HG03520 (cell line): ENCODE results near the gene TMEM158.
A peak's percentile ranks its signal among the peaks of the same experiment; 100 is the strongest.

Experiments
- ATAC-seq: cut with Tn5 transposase; IDR thresholded peaks from one replicate; pipeline ENCODE4 v1.9.1; 2021; ENCODE audit warnings: mild to moderate bottlenecking, moderate library complexity; ENCODE audit not compliant: unreplicated experiment

The TMEM158 gene

DNA sequence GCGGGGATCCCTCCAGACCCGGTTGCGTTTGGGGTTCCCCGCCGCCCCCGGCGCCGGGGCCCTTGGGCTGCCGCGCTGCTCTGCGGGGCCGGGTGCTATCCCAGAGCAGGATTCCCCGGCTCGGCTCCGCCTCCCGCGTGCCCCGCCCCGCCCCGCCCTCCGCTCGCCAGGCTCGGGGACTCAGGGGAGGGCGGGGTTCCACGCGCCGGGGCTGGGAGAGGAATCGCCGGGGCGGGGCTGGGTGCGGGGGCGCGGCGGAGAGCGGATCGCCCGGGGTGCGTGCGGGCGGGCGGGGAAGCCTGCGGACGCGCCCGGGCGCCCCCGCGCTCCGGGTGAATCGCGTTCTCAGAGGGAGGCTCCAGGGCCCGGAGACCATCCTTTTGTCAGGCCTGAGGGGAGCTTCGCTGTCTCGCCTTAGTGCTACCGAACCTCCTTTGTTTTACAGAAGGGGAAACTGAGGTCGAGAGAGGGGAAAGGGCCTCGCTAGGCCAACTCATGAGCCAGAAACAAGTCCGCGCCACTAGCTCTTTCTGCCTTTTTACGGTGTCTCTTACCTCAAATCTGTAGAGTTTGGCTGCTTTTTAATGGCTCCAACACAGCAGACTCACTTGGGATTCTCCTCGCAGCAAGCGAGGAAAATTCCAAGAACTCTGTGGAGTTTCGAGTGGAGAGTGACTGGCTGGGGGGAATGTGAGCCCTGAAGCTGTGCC is at the start of gene TMEM158:
TMEM158 (minus strand) TSS at position 82 of the 710 bp plus-strand sequence. CDS start 260 bp downstream, outside the sequence.
- peak; percentile 63 for ATAC-seq

DNA sequence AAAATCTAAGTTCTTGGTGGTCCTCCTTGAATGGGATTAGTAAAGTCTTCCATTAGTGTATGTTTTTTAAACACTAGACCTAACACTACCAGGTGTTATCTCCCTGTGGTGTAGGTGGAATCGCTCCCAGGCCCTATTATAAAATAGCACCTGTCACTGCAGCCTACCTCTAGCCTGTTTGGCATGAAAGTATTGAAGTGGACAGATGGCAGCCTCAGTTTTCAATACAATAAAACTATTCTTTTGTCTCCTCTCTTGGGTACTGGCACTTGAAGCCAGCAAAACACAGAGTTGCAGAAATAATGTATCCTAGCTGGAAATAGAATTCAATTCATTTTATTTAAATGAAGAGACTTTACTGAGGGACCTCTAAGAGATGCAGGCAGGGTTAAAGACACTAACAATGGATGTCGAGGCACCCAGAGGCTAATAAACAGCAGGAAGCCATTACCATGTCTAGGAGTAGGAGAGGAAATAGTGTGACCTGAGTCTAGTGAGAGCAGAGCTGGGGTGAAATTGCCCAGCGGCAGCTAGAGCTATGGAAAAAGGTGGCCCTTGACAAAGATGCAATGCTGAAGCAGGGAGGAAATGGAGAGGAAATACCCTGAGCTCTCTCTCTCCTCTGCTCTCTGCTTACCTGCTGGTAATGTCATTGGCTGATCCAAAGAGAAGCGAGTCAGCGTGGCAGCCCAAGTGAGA is 49.1 kb upstream of the TMEM158 start:
- ATAC-seq, result no peak

DNA sequence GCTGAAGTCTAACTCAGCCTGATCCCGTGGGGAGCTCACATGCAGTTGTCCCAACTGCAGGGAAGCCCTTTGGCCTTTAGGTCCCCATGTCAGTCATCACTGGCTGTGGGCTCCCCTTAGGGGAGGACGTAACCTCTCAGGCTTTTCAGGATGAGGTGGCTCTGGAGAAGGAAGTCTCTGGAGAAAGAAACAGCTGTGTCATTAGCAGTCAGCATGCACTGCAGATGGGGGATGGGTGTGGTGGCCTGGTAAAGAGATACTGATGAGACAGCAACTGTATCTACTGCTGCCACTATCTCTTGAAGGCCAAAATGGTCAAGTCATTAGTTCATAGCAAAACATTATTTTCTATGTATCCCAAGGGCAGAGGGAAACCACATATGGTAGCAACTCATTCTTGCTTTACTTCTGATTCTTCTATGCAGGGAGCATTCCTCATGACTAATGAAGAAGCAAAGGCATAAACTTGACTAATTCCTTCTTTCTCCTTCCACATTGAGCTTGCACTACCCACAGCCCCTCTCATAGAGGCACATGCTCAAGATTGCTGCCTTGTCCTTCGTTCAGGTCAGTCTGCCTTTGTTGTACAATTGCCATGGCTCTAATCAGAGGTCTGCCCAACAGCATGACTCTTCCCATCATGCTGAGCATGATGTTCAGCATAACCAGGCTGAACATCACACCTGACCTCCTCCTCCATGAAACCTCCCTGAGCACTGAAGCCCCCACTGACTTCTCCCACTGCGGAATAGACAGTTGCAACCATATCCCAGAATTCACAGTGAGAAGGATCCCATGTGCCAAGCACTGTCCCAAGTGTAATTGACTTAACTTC is 47.8 kb upstream of the TMEM158 start:
- ATAC-seq, result no peak

DNA sequence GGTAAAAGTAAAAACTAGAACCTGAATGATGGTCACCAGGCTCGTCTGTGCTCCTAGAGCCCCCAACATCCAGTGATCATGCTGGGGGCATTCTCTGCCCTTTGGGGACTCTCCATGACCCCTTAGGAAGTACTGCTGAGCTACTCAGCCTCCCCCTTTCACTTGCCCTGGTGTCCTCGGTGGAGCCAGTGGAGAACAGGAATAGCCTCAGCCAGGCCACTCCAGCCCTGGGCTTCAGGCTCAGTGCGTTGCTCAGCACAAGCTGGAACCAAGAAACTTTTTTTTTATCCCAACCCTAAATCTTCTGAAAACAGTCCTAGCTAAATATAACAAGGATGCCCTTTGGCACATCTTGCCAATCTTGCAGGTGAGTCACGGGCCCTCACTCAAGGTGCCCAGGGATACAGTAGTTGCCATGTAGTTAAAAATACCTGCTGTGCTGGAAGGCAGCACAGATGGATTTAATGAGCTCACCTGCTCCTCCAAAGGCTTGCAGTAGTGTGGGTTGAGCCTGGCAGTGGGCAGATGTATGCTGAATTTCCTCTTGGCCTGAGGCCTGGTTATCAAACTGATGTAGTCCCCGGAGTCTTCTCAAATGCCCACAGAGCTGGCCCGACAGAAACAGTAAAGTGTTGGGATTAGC is 46.9 kb upstream of the TMEM158 start:
- ATAC-seq, result no peak

DNA sequence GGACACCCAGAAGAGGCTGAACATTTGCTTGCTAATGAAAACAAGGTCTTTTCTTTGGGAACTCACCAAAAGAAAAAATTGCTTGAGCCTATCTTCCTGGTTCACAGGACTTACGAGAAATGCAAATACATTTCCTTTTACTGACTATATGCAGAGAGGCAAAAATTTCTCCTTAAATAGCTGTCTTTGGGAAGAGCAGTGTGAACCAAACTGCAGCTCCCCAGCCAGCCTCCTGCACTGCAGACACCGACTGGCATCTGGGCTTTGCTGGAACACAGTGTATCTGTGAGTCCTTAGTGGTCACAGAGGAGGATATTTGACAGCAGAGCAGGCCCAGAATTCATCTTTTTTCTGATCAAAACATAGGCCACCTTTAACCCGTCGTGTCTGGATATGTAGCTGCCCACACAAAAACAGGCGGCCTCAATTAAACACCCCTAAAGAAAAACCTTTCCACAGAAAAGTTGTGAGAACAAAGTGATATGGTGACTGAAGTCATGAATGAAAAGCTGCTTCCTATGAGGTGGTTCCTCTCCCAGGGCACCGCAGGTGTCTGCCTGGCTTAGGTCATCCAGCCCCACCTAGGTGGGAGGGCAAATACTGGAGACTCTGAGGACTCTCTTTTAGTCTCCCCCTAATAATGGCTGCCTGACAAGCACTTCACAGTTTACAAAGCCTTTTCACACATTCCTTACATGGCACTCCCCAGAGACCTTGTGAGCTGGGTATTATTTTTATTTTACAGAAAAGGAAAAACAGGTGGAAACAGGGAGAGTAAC is 46.1 kb upstream of the TMEM158 start:
- no peak for ATAC-seq

DNA sequence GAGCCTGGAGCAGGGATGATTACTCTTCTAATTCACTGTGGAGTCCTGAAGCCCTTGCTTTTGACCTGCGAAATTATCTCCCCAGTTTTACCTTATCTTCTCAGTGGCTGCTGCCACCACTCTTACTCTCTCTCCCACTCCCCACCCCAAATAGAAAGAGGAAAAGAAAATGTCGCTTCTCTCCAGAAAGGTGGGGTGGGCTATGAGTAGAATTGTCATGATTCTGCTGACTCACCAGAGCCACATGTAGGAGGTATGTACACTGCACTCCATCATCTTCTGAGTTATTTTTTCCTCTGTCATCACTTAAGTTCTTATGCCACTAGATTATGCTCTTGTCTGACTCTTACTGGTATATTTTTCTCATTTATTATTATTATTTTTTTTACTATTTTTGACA is 43.9 kb upstream of the TMEM158 start:
- ATAC-seq, result no peak

DNA sequence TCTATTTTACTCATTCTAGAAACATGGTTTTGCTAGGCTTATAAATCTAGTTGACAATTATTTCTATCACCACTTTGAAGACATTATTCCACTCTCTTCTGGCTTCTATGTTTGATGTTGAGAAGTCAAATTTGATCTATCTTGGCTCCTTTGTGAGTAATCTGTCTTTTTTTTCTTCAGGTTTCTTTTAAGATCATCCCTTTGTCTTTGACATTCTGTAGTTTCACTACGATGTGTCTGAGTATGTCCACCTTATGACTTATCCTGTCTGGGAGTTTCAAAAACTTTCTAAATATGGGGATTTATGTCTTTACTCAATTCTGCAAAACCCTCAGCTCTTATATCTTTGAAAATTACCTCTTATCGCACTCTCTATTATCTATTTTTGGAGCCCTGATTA is 41.0 kb upstream of the TMEM158 start:
- no peak for ATAC-seq

DNA sequence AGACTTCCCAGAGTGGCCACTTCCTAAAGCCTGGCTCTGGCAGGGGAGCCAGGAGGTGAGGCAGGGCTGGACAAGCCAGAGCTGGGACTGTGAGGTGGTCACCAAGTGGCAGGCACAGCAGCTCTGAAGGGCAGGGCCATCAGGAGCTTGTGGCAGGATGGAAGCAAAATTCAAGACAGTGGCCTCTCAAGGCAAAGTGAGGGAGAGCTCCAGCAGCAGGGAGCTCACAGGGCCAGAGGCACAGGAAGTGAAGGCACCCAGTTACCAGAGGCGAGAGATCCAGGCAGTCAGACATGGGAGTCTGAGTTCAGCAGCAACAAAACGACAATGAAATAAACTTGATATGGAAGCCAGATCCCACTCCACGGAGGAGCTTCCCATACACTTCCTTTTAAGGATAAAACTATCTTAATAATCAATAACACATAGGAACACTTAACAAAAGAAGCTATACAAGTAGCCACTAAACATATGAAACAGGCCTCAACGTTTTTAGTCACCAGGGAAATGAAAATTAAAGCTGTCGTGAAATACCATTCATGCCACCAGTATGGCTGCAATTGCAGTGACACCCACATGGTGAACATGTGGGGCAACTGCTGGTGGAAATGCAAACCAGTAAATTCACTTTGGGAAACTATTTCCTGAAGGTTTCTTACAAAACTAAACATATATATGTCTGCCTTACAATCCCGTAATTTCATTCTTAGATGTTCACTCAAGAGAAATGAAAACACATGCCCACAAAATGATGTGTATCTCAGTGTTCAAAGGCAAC is 35.4 kb upstream of the TMEM158 start:
- ATAC-seq, result no peak

DNA sequence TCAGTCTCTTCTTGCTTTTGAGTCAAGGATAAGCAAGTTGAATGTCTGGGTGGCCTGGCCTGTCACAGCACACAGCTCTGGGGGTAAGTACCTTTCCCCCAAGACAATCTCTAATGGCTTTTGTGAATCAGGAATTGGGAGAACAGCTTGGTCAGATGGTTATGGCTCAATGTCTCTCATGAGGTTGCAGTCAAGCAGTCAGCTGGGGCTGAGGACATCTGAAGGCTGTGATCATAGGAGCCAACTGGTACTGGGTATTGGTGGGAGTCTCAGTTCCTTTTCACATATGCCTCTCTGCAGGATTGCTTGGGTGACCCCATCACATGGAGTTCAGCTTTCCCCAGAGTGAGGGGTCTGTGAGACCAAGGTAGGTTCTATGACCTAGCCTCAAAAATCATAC is 33.0 kb upstream of the TMEM158 start:
- no peak for ATAC-seq

DNA sequence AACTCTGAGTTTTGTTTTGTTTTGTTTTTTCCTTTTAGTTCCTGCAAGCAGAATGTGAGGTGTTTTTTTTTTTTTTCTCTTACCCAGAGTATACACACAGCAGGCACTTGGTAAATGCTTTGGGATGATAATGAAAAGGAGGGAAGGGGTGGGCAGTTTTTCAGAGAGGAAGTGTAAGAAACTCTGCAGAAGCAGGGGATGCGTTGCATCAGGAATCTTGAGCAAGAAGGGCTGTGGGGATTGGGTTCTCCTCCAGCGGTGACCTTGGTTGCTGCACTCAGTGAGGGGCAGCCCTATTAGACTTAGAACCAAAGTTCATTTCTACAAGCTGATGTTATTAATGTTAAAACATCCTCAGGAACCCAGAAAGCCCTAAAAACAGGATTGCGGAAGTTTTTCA is 32.2 kb upstream of the TMEM158 start:
- no peak for ATAC-seq

DNA sequence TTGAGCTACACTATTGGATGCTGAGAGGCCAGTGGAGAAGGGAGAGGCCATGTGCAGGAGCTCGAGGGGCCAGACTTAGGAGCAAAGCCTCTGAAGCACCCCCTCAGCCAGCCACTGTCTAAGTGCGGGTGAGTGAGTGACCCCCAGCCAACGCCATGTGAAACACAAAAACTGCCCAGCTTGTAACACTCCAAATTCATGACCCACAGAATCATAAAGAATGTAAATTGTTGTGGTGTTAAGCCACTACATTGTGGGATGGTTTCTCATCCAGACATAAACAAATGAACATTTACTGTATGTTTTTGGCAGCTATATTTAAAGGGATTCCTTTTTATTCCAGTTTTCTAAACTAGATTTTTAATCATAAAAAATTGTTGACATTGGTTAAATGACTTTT is 27.2 kb upstream of the TMEM158 start:
- ATAC-seq, result no peak

DNA sequence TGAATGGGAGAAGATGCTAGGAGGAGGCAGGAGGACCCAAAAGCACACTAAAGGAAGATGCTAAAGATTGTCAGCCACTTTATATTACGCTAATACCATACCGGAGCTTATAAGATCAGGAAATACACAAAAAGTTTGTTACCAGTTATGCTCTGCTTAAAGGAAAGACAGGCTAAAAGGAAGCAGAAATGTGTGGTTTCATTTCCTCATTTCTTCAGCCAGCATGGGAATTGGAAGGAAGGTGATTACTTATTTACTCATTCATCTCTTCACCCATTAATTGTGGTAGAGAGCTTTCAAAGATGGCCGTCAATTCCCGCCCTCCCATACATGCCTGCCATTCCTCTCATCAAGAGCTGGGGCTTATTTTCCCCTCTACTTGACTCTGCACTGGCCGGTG is 26.7 kb upstream of the TMEM158 start:
- no peak for ATAC-seq

DNA sequence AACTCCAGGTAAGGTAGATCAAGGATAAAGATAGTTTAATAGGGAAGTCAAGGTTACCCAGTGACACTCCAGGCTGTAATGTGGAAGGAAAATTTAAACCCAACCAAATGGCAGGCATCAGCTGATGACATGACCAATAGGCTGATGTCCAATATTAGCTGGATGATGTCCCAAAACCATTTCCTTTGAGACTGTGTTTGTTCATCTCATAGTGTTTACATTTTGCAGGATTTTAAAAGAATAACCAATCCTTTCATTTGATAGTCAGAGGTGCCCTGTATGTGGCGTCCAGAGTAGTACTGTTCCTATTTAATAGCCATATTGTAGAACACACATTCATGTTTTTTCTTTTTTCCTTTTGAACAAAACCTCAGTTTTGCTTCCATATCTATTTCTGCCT is 23.3 kb upstream of the TMEM158 start:
- ATAC-seq, result no peak

DNA sequence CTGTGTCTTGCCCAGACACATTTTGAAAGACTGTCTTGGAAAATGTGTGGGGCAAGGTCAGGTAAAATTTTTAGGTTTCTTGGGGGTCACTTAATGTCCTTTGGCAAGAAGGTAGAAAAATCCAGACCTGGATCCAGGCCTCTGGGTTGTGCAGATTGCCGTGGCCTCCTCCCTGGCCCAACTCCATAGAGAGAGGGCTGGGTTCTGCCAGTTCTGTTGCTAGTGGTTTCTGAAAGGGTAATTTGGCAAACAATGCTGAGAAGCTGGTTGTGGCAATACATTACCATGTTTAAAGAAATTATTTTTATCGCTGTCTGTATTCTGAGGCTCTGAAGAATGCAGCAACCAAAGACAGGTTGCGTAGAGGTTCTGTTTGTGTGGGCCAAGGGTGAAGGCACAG is 20.2 kb upstream of the TMEM158 start:
- no peak for ATAC-seq

DNA sequence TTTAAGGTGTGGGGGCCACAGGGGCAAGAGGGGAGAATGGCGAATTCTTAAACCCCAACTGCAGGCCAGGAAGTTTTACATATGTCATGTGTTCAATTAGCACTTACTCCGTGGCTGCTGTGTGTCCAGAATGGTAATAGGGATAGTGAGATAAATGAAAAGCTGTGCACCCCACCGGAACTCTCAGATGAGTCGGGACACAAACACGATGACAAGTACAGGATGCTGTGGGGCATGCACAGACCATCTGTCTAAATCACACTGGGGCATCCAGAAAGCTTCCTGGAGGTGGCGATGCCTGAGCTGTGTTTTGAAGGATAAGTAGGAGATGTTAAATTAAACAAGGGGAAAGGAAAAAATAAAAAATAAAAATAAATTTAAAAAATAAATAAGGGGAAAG is 18.3 kb upstream of the TMEM158 start:
- ATAC-seq, result no peak

DNA sequence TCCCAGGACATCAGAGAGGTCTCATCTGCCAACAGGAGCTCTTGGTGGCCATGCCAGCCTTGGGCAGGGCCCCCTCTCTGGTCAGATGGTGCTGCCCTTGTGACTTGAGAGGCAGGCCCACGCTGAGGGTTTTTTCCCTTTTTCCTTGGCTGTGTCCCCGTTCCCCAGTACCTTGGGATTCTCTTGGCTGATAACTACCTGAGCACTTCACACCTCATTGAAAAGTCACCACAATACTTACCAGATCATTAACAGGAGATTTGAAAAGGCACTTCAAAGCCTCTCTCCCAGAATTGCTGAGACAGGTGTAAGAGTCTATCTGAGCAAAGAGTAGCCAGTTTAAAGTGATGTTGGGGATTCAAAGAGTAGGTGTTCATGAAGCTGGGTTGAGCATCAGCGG is 15.1 kb upstream of the TMEM158 start:
- ATAC-seq, result no peak

DNA sequence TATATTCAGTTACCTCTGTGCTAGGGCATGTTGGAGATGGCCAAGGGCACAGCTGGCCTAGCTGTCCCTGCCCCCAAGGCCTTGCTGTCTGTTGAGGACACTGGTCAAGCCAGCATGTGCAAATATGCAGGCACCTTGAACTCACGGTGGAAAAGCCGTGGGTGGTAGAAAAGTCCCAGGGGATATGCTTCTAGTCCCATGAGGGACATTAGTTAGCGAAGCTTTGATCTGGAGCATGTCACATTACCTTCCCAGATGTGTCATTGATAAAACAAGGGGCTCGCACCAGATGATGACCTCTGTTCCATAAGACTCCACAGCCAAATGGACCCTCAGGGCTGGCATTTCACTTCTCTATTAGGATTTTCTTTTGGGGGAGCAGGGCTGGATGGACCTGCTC is 14.2 kb upstream of the TMEM158 start:
- ATAC-seq, result no peak

DNA sequence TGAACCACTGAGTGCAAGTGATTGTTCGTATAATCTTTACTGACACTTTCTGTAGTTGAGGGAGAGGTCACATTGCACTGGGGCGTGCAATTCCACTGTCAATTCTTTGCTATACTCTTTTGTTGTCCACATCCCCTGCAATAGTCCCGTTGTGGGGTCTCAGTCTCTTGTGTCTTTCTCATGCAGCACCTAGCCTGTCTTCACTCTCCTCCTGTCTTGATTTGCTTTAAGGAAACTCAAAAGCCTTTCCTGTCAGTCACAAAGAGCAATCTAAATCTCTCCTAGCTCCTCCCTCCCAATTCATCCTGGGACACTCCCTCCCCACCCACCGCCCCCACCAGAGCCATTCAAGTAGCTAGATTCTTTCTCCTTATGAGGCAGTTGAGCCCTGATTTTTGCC is 13.2 kb upstream of the TMEM158 start:
- no peak for ATAC-seq

DNA sequence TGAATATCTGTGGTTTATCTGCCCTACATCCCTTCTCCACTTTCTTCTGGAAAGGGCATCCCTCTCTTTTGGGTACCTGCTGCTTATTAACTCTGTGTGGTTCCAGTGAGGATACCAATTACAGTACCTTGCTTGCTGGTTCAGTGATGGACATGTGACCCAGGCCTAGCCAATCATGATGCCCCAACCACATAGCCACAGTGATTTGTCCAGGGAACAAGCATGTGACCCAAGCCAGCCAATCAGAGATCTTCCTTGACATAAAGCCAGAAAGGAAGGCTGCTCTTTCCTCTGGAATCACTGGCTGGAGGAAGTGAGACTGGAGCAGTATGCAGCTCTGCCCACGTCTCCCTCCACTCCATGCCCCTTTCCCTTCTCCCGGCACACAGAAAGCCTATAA is 10.9 kb upstream of the TMEM158 start:
- ATAC-seq, result no peak

DNA sequence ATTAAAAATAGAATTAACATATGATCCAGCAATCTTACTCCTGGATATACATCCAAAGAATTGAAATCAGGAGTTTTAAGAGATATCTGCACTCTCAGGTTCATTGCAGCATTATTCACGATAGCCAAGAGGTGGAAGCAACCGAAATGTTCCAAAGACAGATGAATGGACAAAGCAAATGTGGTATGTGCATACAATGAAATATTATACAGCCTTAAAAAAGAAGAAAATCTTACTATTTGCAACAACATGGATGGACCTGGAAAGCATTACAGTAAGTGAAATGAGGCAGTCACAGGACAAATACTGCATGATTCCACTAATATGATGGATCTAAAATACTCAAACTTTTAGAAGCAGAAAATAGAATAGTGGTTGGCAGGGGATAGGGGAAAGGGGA is 9.3 kb upstream of the TMEM158 start:
- ATAC-seq, result no peak
